OCI-LY7 (cell line): ENCODE results near the gene TPCN2. TPM values are rescaled to one million over a fixed set of nuclear protein-coding genes. Genes with fewer than 3 reads are reported as not detected.

Source experiments
- BruUV-seq: library from RNA; stranded (reverse); fragments of 400-500 nt; replicated peaks from 2 replicates; lab custom pipeline; 2021; lab: Mats Ljungman, UMichigan
- CTCF ChIA-PET: fragments of 300-600 bp; sonication (Branson Sonifier 250); formaldehyde crosslinking; loops from one replicate; lab custom pipeline; 2022; ENCODE audit warnings: antibody characterized with exemption; ENCODE audit not compliant: unreplicated experiment; lab: Charles Lee
- POLR2A ChIA-PET: fragments of 300-600 bp; sonication (Branson Sonifier 250); formaldehyde crosslinking; loops from one replicate; lab custom pipeline; 2022; ENCODE audit warnings: antibody characterized with exemption; lab: Charles Lee
- DNase-seq: peaks from one replicate; pipeline ENCODE4 v3.0.0-alpha.2; 2015; ENCODE audit warnings: low spot score
- H2AFZ ChIP-seq: fragments of 200-600 bp; sonication (generic), shearing (Covaris generic); 2 replicates; pipeline ENCODE4 v1.6.1; 2014; ENCODE audit warnings: mild to moderate bottlenecking, antibody characterized with exemption, low read length, moderate library complexity
- H3K27ac ChIP-seq: fragments of 200-600 bp; sonication (generic); 2 replicates; pipeline ENCODE4 v1.5.1; 2014; ENCODE audit warnings: mixed run types, low read depth, mild to moderate bottlenecking, moderate library complexity, low read length, inconsistent platforms; ENCODE audit not compliant: poor library complexity, severe bottlenecking
- H3K36me3 ChIP-seq: fragments of 200-600 bp; sonication (generic); 2 replicates; pipeline ENCODE4 v1.6.1; 2014; ENCODE audit warnings: mild to moderate bottlenecking, antibody characterized with exemption, low read length, moderate library complexity, mixed read lengths; ENCODE audit not compliant: insufficient read depth
- H3K4me1 ChIP-seq: fragments of 200-600 bp; sonication (generic); 2 replicates; pipeline ENCODE4 v1.5.1; 2014; ENCODE audit warnings: mild to moderate bottlenecking, low read length; ENCODE audit not compliant: insufficient read depth, poor library complexity, severe bottlenecking
- H3K4me2 ChIP-seq: fragments of 200-600 bp; sonication (generic); 2 replicates; pipeline ENCODE4 v1.6.1; 2014; ENCODE audit warnings: mild to moderate bottlenecking, low read length
- H3K4me3 ChIP-seq: fragments of 200-600 bp; sonication (generic); 2 replicates; pipeline ENCODE4 v1.5.1; 2014; ENCODE audit warnings: mild to moderate bottlenecking, low read depth, low read length; ENCODE audit not compliant: poor library complexity, severe bottlenecking
- H3K79me2 ChIP-seq: fragments of 200-600 bp; sonication (generic); 2 replicates; pipeline ENCODE4 v1.6.1; 2016; ENCODE audit warnings: low read depth, mild to moderate bottlenecking, low read length, moderate library complexity, mixed read lengths; ENCODE audit not compliant: insufficient read depth
- H3K9me2 ChIP-seq: fragments of 200-600 bp; sonication (generic); 2 replicates; pipeline ENCODE4 v1.6.1; 2016; ENCODE audit warnings: mild to moderate bottlenecking, low read length, mixed read lengths; ENCODE audit not compliant: insufficient read depth
- H3K9me3 ChIP-seq: fragments of 200-600 bp; sonication (generic); 2 replicates; pipeline ENCODE4 v1.6.1; 2014; ENCODE audit warnings: mild to moderate bottlenecking, mixed run types, low read length, mixed read lengths
- H4K20me1 ChIP-seq: fragments of 200-600 bp; sonication (generic); 2 replicates; pipeline ENCODE4 v1.6.1; 2014; ENCODE audit warnings: mild to moderate bottlenecking, antibody characterized with exemption, low read length, moderate library complexity, mixed read lengths; ENCODE audit not compliant: insufficient read depth
- EZH2phosphoT487 ChIP-seq: fragments of 200-600 bp; sonication (generic); IDR thresholded peaks from 2 replicates; pipeline ENCODE4 v1.6.1; 2018; ENCODE audit warnings: low read depth, borderline replicate concordance, mild to moderate bottlenecking, mixed run types, antibody characterized with exemption, low read length, moderate library complexity, mixed read lengths
- intact Hi-C: fragments of 100-400 bp; cut with micrococcal nuclease; formaldehyde crosslinking; loops from one replicate; pipeline ENCODE4 v1.10.0; 2022; ENCODE audit not compliant: unreplicated experiment
- total RNA-seq, 2 experiments: library from RNA; depleted of rRNA in 1 of 2; stranded (reverse); fragments of >200 nt in 1 of 2; shearing (Covaris generic) in 1 of 2; gene quantifications; 2 replicates each; pipeline ENCODE4 v1.2.3, GENCODE V29; 2014 to 2022
- TF ChIP-seq, protein P1 (sequence below): fragments of 200-600 bp; sonication (generic); conservative IDR thresholded peaks from 2 replicates; pipeline ENCODE4 v1.5.1; 2014; ENCODE audit warnings: mild to moderate bottlenecking, antibody characterized with exemption, low read length, moderate library complexity, mixed read lengths

TPCN2 gene
- total RNA-seq, 2 experiments from 2014 or later: 21.5 to 65.2 TPM

GRCh38 chr11:69108559-69108958 is 59.8 kb downstream of the TPCN2 start:
- no peaks in the 10 kb centered on the region for H3K4me1 ChIP-seq

GRCh38 chr11:69109101-69109500 is 60.4 kb downstream of the TPCN2 start:
- ChIA-PET CTCF (no interaction called here), POLR2A (no interaction called here)
- Histone ChIP-seq H3K9me2 (no peaks in the 10 kb centered on the region), H3K27ac (no peak overlapping the region), H3K4me3 (no peak overlapping the region), H3K36me3 (no peaks in the 10 kb centered on the region), H2AFZ (no peak overlapping the region), H4K20me1 (no peaks in the 10 kb centered on the region), H3K4me1 (no peaks in the 10 kb centered on the region), H3K4me2 (no peak overlapping the region), H3K79me2 (no peaks in the 10 kb centered on the region), H3K9me3 (no peaks in the 10 kb centered on the region)
- no peak for DNase-seq
- BruUV-seq: no TSS peak
- intact Hi-C loops: no loop called here
- TF ChIP-seq EZH2phosphoT487: no peak
- TF ChIP-seq, protein P1, sequence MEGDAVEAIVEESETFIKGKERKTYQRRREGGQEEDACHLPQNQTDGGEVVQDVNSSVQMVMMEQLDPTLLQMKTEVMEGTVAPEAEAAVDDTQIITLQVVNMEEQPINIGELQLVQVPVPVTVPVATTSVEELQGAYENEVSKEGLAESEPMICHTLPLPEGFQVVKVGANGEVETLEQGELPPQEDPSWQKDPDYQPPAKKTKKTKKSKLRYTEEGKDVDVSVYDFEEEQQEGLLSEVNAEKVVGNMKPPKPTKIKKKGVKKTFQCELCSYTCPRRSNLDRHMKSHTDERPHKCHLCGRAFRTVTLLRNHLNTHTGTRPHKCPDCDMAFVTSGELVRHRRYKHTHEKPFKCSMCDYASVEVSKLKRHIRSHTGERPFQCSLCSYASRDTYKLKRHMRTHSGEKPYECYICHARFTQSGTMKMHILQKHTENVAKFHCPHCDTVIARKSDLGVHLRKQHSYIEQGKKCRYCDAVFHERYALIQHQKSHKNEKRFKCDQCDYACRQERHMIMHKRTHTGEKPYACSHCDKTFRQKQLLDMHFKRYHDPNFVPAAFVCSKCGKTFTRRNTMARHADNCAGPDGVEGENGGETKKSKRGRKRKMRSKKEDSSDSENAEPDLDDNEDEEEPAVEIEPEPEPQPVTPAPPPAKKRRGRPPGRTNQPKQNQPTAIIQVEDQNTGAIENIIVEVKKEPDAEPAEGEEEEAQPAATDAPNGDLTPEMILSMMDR: no peak

More at GRCh38 chr11:69108559-69108958, 59.8 kb downstream of the TPCN2 start:
- POLR2A ChIA-PET: no interaction called here
- Histone ChIP-seq H3K9me2 (no peaks in the 10 kb centered on the region), H2AFZ (no peak overlapping the region), H3K36me3 (no peaks in the 10 kb centered on the region), H3K4me2 (no peak overlapping the region), H3K9me3 (no peaks in the 10 kb centered on the region), H3K4me3 (no peak overlapping the region), H4K20me1 (no peaks in the 10 kb centered on the region), H3K27ac (no peak overlapping the region), H3K79me2 (no peaks in the 10 kb centered on the region)
- TF ChIP-seq, protein P1: no peak
- no peak for TF ChIP-seq EZH2phosphoT487
- BruUV-seq: no TSS peak
- DNase-seq: no peak
- CTCF ChIA-PET: no interaction called here
- intact Hi-C loops: no loop called here

DNA sequence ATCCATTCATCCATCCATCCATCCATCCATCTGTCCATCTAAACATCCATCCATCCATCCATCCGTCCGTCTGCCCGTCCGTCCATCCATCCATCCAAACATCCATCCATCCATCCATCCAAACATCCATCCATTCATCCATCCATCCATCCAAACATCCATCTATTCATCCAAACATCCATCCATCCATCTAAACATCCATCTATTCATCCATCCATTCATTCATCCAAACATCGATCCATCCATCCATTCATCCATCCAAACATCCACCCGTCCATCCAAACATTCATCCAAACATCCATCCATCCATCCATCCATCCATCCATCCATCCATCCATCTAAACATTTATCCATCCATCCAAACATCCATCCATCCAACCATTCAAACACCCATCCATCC is 61.7 kb downstream of the TPCN2 start:
- no peak for DNase-seq
- CTCF ChIA-PET: no interaction called here
- TF ChIP-seq, protein P1: no peak
- no peak for TF ChIP-seq EZH2phosphoT487
- Histone ChIP-seq H3K4me1 (no peaks in the 10 kb centered on the region), H3K27ac (no peak overlapping the region), H3K79me2 (no peaks in the 10 kb centered on the region), H2AFZ (no peak overlapping the region), H3K9me3 (no peaks in the 10 kb centered on the region), H3K9me2 (no peaks in the 10 kb centered on the region), H3K36me3 (no peaks in the 10 kb centered on the region), H3K4me2 (no peak overlapping the region), H4K20me1 (no peaks in the 10 kb centered on the region), H3K4me3 (no peak overlapping the region)
- intact Hi-C loops: no loop called here
- no TSS peak for BruUV-seq
- POLR2A ChIA-PET: no interaction called here
